ENCODE measurements around the gene GRIP2.

GRIP2 gene

GRCh38 chr3:14483286-14483685, 56.9 kb downstream of the GRIP2 start:
- DNase-seq (ENCODE audit: low spot score) = no peak

GRCh38 chr3:14482271-14482721, 57.8 kb downstream of the GRIP2 start:
- no peak for DNase-seq (ENCODE audit: low spot score)

- DNase-seq (ENCODE audit: low spot score) = no peak
These were observed 58.5 kb downstream of the GRIP2 start for GRCh38 chr3:14481646-14482036.

- no peak for DNase-seq (ENCODE audit: low spot score)
These were observed 59.0 kb downstream of the GRIP2 start for GRCh38 chr3:14481018-14481645.

- no peak for DNase-seq (ENCODE audit: low spot score)
These were observed 59.7 kb downstream of the GRIP2 start for GRCh38 chr3:14480207-14481017.

- no peak for DNase-seq (ENCODE audit: low spot score)
These were observed 60.6 kb downstream of the GRIP2 start for GRCh38 chr3:14479591-14479990.

DNA sequence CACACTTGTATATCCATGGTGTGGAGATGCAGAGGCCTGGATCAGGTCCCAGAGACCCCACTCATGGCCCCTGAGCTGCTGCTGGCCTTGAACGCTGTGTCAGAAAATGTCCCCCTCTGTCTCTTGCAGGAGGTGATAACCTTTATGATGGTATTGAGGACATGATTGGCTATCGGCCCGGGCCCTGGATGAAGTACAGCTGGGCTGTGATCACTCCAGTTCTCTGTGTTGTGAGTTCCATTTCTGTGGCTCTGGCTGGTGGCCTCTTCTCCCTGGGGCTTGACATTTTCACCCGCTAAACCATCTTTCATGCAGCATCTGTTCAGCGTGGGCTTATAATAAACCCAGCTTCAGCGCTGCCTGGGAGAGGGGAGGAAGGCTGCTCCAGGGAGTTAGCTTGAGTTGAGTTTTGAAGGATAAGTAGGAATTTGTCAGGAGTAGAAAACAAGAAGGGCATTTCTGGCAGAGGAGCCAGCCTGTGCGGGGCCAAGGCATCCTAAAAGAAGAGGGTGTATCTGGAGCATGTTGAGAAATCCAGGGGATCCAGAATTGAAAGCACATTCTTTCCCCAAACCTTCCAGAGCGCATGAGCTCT, 61.1 kb downstream of the GRIP2 start:
- DNase-seq (ENCODE audit: low spot score) = no peak

DNA sequence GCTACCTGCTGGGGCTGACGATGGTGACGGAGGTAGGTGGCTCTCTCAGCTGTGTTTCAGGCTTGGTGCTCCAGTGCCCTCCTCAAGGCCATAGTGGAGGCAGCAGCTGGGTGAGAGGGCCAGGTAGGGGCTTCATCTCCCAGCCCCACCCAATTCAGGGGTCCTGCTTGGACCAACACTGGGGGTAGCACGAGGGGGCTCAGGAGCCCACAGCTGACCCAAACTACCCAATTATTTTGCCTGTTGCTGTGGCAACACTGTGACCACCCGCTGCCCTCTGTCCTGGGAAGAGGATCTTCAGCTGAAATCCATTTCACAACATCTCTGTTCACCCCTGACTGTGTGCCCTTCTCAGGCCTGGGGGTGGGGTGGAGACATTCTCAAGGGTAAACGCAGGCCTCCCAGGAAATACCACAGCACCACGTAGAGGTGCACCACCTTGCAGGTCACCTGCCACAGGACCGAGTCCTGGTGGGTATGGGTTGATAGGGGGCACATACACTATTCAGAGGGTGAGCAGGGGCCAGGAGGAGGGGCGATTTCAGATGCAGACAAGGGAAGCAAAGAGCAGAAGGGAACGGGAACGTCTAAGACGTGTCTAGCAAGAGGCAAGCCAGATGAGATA, 62.7 kb downstream of the GRIP2 start:
- DNase-seq (ENCODE audit: low spot score) = no peak

DNA sequence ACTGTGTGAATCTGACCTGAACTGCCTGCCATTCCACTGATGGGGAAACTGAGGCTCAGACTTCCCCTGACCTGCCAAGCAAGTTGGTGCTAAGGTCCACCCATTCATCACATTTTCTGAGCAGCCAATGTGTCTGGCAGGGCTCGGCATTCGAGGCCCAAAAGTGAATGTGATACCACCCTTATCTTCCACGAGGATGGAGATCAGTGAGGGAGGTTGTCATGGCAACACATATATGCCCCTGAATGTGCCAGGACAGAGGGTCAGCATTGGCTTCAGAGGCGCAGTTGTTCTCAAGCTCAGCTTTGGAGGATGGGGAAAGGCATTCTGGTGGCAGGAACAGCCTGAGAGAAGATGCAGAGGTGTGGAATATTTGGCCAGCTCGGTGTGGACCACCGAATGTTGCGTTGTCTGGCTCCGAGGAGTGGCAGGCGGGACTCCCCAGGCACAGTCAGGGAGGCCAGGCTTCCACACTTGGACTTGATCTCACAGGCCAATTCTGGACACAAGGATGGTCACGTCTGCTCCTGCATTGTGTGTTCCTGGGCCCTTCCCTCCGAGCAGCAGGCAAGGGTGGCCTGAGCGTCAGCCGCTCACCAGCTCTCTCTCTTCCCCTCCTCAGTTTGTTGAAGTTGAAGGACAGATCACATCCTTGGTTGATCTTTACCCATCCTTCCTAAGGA, 63.4 kb downstream of the GRIP2 start:
- no peak for DNase-seq (ENCODE audit: low spot score)

DNA sequence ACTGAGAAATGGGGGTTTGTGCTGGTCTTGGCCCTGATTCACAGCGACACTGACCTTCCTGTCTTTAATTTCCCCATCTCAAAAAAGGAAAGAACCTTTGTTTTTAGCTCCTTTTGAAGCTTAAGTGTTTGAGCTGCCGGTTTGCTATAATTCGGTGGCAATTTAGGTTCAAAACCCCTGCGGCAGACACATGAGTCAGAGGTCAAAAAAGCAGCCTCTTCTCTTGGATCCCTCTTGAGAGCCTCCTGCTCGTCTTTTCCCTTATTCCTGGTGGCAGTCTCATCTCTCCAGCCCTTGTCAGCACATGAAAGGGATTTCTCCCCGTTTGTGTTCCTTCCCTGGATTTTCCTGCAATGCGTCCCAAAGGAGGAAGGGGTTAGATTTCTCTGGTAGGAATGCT, 64.5 kb downstream of the GRIP2 start:
- DNase-seq (ENCODE audit: low spot score) = no peak

- DNase-seq (ENCODE audit: low spot score) = no peak
These were observed 65.6 kb downstream of the GRIP2 start for GRCh38 chr3:14474363-14475081.

DNA sequence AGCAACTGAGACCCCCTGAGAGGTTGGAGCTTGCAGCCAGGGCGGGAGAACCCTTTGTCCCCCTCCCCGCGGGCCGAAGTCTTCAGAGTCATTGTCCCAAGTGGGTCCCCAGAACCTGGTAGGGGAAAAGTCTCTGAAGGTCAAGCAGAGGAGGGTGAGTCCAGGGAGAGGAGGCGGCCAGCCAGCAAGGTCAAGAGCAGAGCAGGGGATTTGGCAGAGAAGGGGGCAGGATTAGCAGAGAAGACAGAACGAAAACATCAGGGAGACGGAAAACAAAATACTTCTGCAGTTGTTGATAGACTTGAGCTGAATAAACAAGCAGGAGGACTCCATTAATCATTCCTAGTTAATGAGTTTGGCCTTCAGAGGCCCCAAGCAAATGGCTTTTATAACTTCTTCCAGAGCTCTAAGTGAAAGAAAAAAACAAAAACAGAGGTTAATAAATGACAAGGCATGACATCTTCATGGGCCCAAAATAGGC, 66.7 kb downstream of the GRIP2 start:
- DNase-seq (ENCODE audit: low spot score) = no peak

GRCh38 chr3:14472471-14473351, 67.4 kb downstream of the GRIP2 start:
- DNase-seq (ENCODE audit: low spot score) = peak; percentile 66

DNA sequence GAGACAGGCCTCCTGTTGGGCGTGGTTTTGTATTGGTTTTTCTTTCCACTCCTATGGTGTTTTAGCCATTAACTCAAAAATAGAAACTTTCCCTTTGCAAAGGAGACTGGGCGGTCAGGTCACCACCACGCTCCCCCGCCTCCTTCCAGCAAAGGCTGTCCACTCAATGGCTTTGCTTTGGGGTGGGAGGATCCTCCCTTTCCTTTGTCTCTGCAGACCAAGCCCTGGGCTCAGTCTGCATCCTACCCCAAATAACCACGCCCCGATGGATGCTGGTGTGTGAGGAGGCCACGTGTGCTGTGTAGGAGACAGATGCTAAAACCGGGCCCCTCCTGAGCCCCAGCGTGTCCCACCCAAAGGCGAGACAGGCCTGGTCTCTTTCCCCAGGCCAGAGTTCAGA, 68.5 kb downstream of the GRIP2 start:
- DNase-seq (ENCODE audit: low spot score) = no peak

GRCh38 chr3:14471016-14471415, 69.1 kb downstream of the GRIP2 start:
- no peak for DNase-seq (ENCODE audit: low spot score)

DNA sequence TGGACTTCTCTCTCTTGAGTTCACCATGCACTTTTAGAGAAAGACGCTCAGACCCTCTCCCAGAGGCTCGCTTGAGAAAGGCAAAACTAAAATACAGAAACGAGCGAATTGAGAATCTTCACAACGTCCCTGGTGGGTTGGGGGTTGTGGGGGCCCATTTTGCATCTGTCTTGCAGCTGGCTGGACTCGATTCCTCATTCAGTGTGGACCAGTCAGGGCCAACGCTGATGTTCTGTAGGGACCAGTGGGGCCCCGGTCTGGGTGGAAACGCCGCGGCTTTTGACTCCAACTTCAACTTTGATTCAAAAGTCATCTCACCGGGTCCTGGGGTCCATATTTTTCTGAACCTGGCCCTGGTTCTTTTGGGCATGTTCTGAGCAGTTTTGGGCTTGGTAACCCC, 69.7 kb downstream of the GRIP2 start:
- DNase-seq (ENCODE audit: low spot score) = no peak

DNA sequence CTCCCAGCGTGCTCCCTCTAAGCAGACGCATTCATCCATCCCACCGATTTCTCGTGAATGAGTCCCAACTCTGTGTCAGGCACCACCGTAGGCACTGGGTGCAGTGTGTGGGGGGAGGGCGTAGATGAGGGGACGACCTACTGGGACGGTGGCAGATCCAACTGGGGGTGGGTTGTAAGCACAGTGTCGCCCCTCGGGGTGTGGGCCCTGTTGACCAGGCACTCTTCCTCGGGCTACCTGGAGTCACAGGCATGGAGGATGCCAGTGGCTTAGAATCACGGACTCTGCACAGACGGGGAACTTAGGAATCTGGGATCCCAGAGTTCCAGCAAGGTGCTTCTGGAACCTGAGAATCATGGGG, 71.5 kb downstream of the GRIP2 start:
- no peak for DNase-seq (ENCODE audit: low spot score)

DNA sequence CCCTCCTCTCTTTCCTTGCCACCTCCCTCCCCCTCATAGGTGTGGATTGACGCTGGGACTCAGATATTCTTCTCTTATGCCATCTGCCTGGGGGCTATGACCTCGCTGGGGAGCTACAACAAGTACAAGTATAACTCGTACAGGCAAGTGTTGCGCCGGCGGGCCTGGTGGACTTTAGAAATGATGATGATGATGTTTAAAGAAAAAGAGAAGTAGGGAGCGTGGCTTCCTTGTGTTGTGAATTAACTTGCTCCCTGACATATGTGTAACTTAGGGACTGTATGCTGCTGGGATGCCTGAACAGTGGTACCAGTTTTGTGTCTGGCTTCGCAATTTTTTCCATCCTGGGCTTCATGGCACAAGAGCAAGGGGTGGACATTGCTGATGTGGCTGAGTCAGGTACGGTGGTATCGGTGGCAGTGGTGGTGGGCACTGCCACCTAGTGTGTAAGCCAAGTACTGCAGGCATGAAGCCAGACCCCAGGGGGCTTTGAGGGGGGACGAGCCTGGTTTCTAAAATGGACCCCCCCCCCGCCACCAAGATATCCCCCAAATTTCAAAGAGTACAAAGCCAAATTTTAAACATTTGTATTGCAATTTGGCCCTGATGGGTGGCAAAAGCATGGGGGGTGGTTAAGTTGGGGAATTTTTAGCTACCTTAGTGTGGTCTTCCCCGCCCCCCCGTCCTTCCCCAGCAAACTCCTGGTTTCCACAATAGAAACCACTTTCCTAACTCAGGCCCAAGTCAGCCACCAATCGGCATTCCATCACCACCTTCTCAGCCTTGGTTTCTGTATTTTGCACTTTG, 72.1 kb downstream of the GRIP2 start:
- peak; percentile 63 for DNase-seq (ENCODE audit: low spot score)

- no peak for DNase-seq (ENCODE audit: low spot score)
These were observed 73.8 kb downstream of the GRIP2 start for GRCh38 chr3:14466179-14466903.
